NCI-H345 (cell line): ENCODE results near the gene FKBP6.
"Not testable (repeated sequence)": the region's sequence is repeated elsewhere in the genome, so short reads cannot be mapped to it uniquely, and the experiment has no call there.

ENCODE experiments used
- DNase-seq: peaks from one replicate; lab custom pipeline; 2025; lab: John Stamatoyannopoulos, UW

Gene FKBP6

DNA sequence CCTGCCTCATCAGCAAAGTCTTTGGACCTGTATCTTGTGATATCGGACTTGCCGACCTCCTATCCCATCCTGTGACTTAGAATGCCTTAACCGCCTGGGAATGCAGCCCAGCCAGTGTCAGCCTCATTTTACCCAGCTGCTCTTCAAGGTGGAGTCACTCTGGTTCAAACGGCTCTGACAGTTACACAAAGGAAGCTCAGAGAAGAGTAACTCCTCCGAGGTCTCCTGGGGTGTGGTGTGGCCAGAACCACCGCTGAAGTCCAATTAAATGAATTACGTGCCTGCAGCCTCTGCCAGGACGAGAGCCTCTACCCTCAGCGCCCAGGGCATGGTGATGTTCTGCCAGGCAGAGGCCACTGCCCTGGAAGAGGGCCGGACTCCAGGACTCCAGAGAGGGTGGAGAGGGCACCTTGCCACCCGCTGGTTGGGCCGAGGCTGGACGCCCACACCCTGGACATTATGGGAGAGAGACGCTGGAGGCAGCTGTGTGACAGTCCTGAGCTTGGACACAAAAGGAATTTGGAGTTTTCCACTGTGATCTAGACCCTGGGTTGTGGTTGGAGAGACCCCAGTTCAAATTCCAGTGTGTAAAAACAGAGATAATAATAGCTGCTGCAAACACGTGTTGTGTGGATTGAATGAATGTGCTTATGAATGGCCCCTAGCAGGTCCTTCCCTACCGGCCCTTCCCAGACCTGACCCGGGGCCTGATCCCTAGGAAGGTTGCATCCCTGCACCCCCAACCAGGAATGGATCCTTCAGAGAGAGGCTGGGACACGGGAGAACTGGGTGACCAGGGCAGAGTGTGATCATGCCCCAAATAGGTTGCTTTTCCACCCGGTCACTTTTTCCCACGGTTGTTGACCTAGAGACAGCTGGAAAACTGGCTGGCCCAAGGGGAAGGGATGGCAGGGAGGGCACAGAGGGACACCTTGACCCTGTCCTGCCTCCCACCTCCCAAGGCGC, 67.9 kb downstream of the FKBP6 start:
- DNase-seq: no peak

- no peak for DNase-seq
Observed at GRCh38 chr7:73397521-73398281, 69.7 kb downstream of the FKBP6 start.

DNA sequence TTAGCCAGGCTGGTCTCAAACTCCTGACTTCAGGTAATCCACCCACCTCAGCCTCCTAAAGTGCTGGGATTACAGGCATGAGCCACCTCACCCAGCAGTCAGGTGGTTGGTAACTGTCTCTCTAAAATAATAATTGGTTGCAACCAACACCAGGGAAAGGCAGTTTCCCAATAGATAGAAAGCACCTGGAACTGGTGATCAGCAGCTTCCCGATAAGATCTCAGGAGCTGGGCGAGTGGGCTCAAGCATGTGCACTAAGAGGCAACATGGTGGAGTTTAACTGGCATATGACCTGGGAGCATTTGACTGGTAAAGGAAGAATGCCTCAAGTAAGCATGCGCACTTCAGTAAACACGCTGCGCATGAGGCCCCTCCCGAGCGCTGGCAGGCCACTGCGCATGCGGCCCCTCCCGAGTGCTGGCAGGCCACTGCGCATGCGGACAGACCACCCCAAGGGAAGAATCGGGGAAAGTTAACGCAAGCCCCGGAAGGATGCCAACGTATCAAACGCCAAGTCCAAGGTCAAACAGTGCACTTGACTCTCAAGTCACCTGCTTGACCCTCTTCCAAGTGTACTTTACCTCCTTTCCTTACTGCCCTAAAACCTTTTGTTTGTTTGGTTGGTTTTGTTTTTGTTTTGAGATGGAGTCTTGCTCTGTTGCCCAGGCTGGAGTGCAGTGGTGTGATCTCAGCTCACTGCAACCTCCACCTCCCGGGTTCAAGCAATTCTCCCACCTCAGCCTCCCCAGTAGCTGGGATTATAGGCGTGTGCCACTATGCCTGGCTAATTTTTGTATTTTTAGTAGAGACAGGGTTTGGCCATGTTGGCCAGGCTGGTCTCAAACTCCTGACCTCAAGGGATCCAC, 71.5 kb downstream of the FKBP6 start:
- peak; percentile 59 for DNase-seq

DNA sequence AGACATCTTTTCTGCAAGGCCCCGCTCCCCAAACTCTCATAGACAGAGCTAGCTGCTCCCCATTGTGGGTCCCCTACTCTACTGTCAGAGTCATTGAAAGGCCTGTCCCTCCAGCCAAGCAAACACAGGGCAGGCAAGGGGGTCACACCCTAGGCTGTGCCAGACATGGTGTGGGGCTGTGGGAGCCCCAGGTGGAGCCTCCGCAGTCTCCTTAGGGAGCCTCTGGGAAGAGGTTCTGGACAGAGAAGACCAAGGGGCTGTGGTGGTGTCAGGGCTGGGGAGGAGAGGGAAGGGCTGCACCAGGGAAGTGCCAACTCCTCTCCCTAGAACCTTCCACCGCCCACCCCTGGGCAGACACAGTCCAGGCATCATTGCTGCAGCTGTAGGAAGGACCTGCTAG, 76.9 kb downstream of the FKBP6 start:
- DNase-seq: not testable (repeated sequence)
